Endothelial cell of umbilical vein (primary cell): Measurements from ENCODE around the gene ZNF346. TPM values are rescaled to one million over a fixed set of nuclear protein-coding genes. Genes with fewer than 3 reads are reported as not detected.

Experiments used
- BruUV-seq: library from RNA; stranded (reverse); fragments of 400-500 nt; replicated peaks from 2 replicates; lab custom pipeline; 2021; lab: Mats Ljungman, UMichigan
- CTCF ChIA-PET: fragments of 300-600, 350-600 bp; sonication (Branson Sonifier 250); formaldehyde crosslinking; loops from one replicate; lab custom pipeline; 2021; ENCODE audit warnings: antibody characterized with exemption, inconsistent platforms; lab: Charles Lee
- POLR2A ChIA-PET: fragments of 300-600, 350-600 bp; sonication (Branson Sonifier 250); formaldehyde crosslinking; loops from one replicate; lab custom pipeline; 2021; ENCODE audit warnings: antibody characterized with exemption, inconsistent platforms; lab: Charles Lee
- DNase-seq: peaks from one replicate; pipeline ENCODE4 v3.0.0-alpha.2; 2011; ENCODE audit warnings: low read depth, low spot score
- FAIRE-seq: peaks from 2 replicates; lab custom pipeline; 2011; peaks lifted over from hg19 to GRCh38; lab: Jason Lieb, UNC
- H2AFZ ChIP-seq: 2 replicates; pipeline ENCODE4 v1.6.0; 2012; ENCODE audit warnings: low read depth, low read length, control low read depth, inconsistent platforms
- H3K27ac ChIP-seq: 2 replicates; pipeline ENCODE4 v1.5.1; 2011; ENCODE audit warnings: low read depth, mild to moderate bottlenecking, control low read depth, low read length, moderate library complexity; ENCODE audit not compliant: insufficient read depth
- H3K27me3 ChIP-seq, 2 experiments: 2 replicates each; pipeline versions ENCODE4 v1.6.0 to v1.6.1; 2011; ENCODE audit warnings: low read length in 2 of 2, mixed read lengths in 1 of 2; ENCODE audit not compliant: control insufficient read depth in 2 of 2, insufficient read depth in 2 of 2
- H3K36me3 ChIP-seq, 2 experiments: 2 replicates in 1 of 2; 3 replicates in 1 of 2; pipeline ENCODE4 v1.5.1; 2011; ENCODE audit warnings: low read length in 2 of 2, mild to moderate bottlenecking in 1 of 2, moderate library complexity in 1 of 2; ENCODE audit not compliant: control insufficient read depth in 2 of 2, insufficient read depth in 2 of 2; ENCODE audit errors: extremely low read depth in 1 of 2
- H3K4me1 ChIP-seq: 3 replicates; pipeline ENCODE4 v1.5.1; 2011; ENCODE audit warnings: mild to moderate bottlenecking, low read length; ENCODE audit not compliant: control insufficient read depth, insufficient read depth; ENCODE audit errors: extremely low read depth
- H3K4me2 ChIP-seq: 2 replicates; pipeline ENCODE4 v1.6.1; 2011; ENCODE audit warnings: low read length, control low read depth, mixed read lengths; ENCODE audit not compliant: insufficient read depth
- H3K4me3 ChIP-seq, 3 experiments: fragments of 200-600 bp in 1 of 3; sonication (generic), shearing (Covaris generic) in 1 of 3; replicated peaks in 1 of 3; 2 replicates each; pipeline ENCODE4 v1.5.1; 2011 to 2016; ENCODE audit warnings: control low read depth in 3 of 3, low read length in 3 of 3, mild to moderate bottlenecking in 2 of 3, inconsistent platforms in 1 of 3, low read depth in 1 of 3, moderate library complexity in 1 of 3; ENCODE audit not compliant: insufficient read depth in 1 of 3
- H3K79me2 ChIP-seq: 2 replicates; pipeline ENCODE4 v1.6.0; 2012; ENCODE audit warnings: low read length, inconsistent platforms; ENCODE audit not compliant: control insufficient read depth, insufficient read depth
- H3K9ac ChIP-seq: replicated peaks from 2 replicates; pipeline ENCODE3; 2011; ENCODE audit warnings: low read length, control low read depth; ENCODE audit not compliant: insufficient read depth; ENCODE audit errors: extremely low read depth
- H3K9me1 ChIP-seq: replicated peaks from 3 replicates; pipeline ENCODE4 v1.6.0; 2011; ENCODE audit warnings: mild to moderate bottlenecking, low read length; ENCODE audit not compliant: control insufficient read depth, insufficient read depth; ENCODE audit errors: extremely low read depth
- H3K9me3 ChIP-seq: replicated peaks from 2 replicates; pipeline ENCODE4 v1.5.1; 2012; ENCODE audit warnings: low read length, inconsistent platforms; ENCODE audit not compliant: control insufficient read depth, insufficient read depth
- H4K20me1 ChIP-seq: replicated peaks from 2 replicates; pipeline ENCODE3; 2011; ENCODE audit warnings: mild to moderate bottlenecking, low read length; ENCODE audit not compliant: control insufficient read depth, insufficient read depth; ENCODE audit errors: extremely low read depth
- CTCF ChIP-seq, 2 donors: IDR thresholded peaks; 1 replicate in 1 of 2; 2 replicates in 1 of 2; pipeline ENCODE4 v1.5.1; 2011; ENCODE audit warnings: low read length in 2 of 2, mild to moderate bottlenecking in 2 of 2, moderate library complexity in 2 of 2, control low read depth in 1 of 2, inconsistent platforms in 1 of 2, low read depth in 1 of 2; ENCODE audit not compliant: insufficient read depth in 1 of 2; ENCODE audit errors: extremely low read depth in 1 of 2
- EZH2 ChIP-seq: IDR thresholded peaks from 2 replicates; pipeline ENCODE4 v1.6.1; 2012; ENCODE audit warnings: borderline replicate concordance, low read depth, mild to moderate bottlenecking, moderate library complexity, low read length, inconsistent platforms; ENCODE audit not compliant: severe bottlenecking
- JUN ChIP-seq: IDR thresholded peaks from 2 replicates; pipeline ENCODE4 v1.6.1; 2011; ENCODE audit warnings: borderline replicate concordance, low read depth; ENCODE audit not compliant: insufficient read length, insufficient read depth
- MAX ChIP-seq: IDR thresholded peaks from 2 replicates; pipeline ENCODE4 v1.6.1; 2011; ENCODE audit not compliant: insufficient read depth, insufficient read length
- POLR2AphosphoS5 ChIP-seq: IDR thresholded peaks from 2 replicates; pipeline ENCODE4 v1.6.1; 2012; ENCODE audit warnings: low read depth, mild to moderate bottlenecking, control low read depth, low read length, moderate library complexity; ENCODE audit not compliant: insufficient read depth
- dilution Hi-C: fragments of 300-500 bp; cut with MboI; formaldehyde crosslinking; loops from one replicate; pipeline ENCODE4 v1.15.0; 2019; ENCODE audit warnings: low sequenced_read_pairs; ENCODE audit not compliant: extremely low pct_ligation_motif_present
- intact Hi-C: fragments of 100-400 bp; cut with micrococcal nuclease; formaldehyde crosslinking; loops from one replicate; pipeline ENCODE4 v1.10.0; 2022
- polyA plus RNA-seq, 4 experiments: library from polyadenylated mRNA; depleted of rRNA in 3 of 4; stranded (reverse) in 3 of 4; unstranded in 1 of 4; fragments of >200 nt; gene quantifications; 2 replicates each; pipeline versions ENCODE4 v1.2.1 to v1.2.3, GENCODE V29; 2011 to 2012; ENCODE audit warnings: missing spikeins in 1 of 4
- total RNA-seq: library from RNA; stranded (reverse); gene quantifications from 2 replicates; pipeline ENCODE4 v1.2.3, GENCODE V29; 2021

Gene ZNF346
- total and polyA plus RNA-seq, 2 donors (not counting 3 experiments of a cell fraction or from before 2014, with no cell fraction given), result 25.3 to 35.2 TPM

GRCh38 chr5:177100714-177101121, 78.2 kb downstream of the ZNF346 start:
- no peak for FAIRE-seq
- intact Hi-C loops, result no loop called here

GRCh38 chr5:177103523-177104253, 81.2 kb downstream of the ZNF346 start:
- Histone ChIP-seq H3K9me1 (no peaks in the 10 kb centered on the region), H3K9ac (no peak overlapping the region), H3K9me3 (no peaks in the 10 kb centered on the region), H3K27me3 (no peaks in the 10 kb centered on the region), H3K4me2 (no peak overlapping the region), H4K20me1 (no peaks in the 10 kb centered on the region), H3K4me3 (no peak overlapping the region), H3K4me1 (no peaks in the 10 kb centered on the region), H3K27ac (no peak overlapping the region), H2AFZ (no peak overlapping the region), H3K79me2 (no peaks in the 10 kb centered on the region), H3K36me3 (no peaks in the 10 kb centered on the region)
- DNase-seq, result no peak
- CTCF ChIA-PET, result interaction anchor here (1.7 to 1.8 kb wide), 2 partner anchors 8 to 32 kb away, joined by 5 to 9 read pairs; no protein-coding TSS in a partner anchor
- TF ChIP-seq CTCF (IDR thresholded peaks at IDR 0.05; ENCODE audit: extremely low read depth in 1 of 2, insufficient read depth in 1 of 2, low read depth in 1 of 2, low read length in 2 of 2) (no peak), JUN (peak; percentile 4)
- no TSS peak for BruUV-seq
- FAIRE-seq, result no peak
- dilution Hi-C loops (no loop called here), intact Hi-C loops (no loop called here)
- POLR2A ChIA-PET, result no interaction called here

More at GRCh38 chr5:177100714-177101121, 78.2 kb downstream of the ZNF346 start:
- Histone ChIP-seq H3K9me1 (no peaks in the 10 kb centered on the region), H3K79me2 (no peaks in the 10 kb centered on the region), H3K36me3 (no peaks in the 10 kb centered on the region), H3K4me2 (no peak overlapping the region), H3K27ac (no peak overlapping the region), H3K4me3 (no peak overlapping the region), H3K9ac (no peak overlapping the region), H3K9me3 (no peaks in the 10 kb centered on the region), H2AFZ (no peak overlapping the region), H4K20me1 (no peaks in the 10 kb centered on the region), H3K27me3 (no peaks in the 10 kb centered on the region), H3K4me1 (peaks cover 11% of the 10 kb centered on the region)
- POLR2A ChIA-PET, result interaction anchor here (0.5 kb wide), 1 partner anchor 325 kb away, joined by 3 read pairs; the partner anchor contains the start of gene GRK6
- no TSS peak for BruUV-seq
- TF ChIP-seq MAX (no peak), EZH2 (no peak), POLR2AphosphoS5 (no peak)
- dilution Hi-C loops, result no loop called here
- CTCF ChIA-PET, result interaction anchor here (0.9 to 1.7 kb wide), 5 partner anchors 10 to 29 kb away, joined by 3 to 6 read pairs (median 4); partner anchors contain the start of gene FGFR4
- no peak for DNase-seq
